ENCODE measurements around the gene DNMBP.

Gene DNMBP

GRCh38 chr10:100053686-100054460 lies 44.1 kb upstream of the DNMBP start:
- DNase-seq (ENCODE audit: low read depth in 1 of 2, low spot score in 1 of 2): no peak
- Histone ChIP-seq H3K4me3 (replicated peaks; ENCODE audit: insufficient read depth, low read length) (no peak overlapping the region), H3K27me3 (ENCODE audit: insufficient read depth, poor library complexity, severe bottlenecking) (peaks cover 3% of the 10 kb centered on the region), H3K27ac (replicated peaks) (no peak overlapping the region)
- TF ChIP-seq SPI1 (IDR thresholded peaks at IDR 0.05; ENCODE audit: borderline replicate concordance, low read depth) (no peak), CTCF (IDR thresholded peaks at IDR 0.05; ENCODE audit: insufficient read depth, low read length) (no peak)

GRCh38 chr10:100046021-100046486 lies 36.3 kb upstream of the DNMBP start:
- peak; percentile 48 to 79 for DNase-seq (ENCODE audit: low read depth in 1 of 2, low spot score in 1 of 2)
- peak; percentile 80 for TF ChIP-seq CTCF (IDR thresholded peaks at IDR 0.05; ENCODE audit: insufficient read depth, low read length)
- TF ChIP-seq SPI1 (IDR thresholded peaks at IDR 0.05; ENCODE audit: borderline replicate concordance, low read depth): no peak
- TF ChIP-seq REST (IDR thresholded peaks at IDR 0.05; ENCODE audit: insufficient replicate concordance, low read depth): no peak
- no peak for TF ChIP-seq POLR2AphosphoS5 (IDR thresholded peaks at IDR 0.05; ENCODE audit: low read depth)
- no peak for TF ChIP-seq GABPA (IDR thresholded peaks at IDR 0.05; ENCODE audit: low read depth)
- Histone ChIP-seq H3K27ac (replicated peaks) (no peak overlapping the region), H3K27me3 (ENCODE audit: insufficient read depth, poor library complexity, severe bottlenecking) (no peaks in the 10 kb centered on the region), H3K4me3 (replicated peaks; ENCODE audit: insufficient read depth, low read length) (no peak overlapping the region)

- H3K4me3 ChIP-seq (replicated peaks; ENCODE audit: insufficient read depth, low read length): no peak overlapping the region
- no peak overlapping the region for H3K27ac ChIP-seq (replicated peaks)
- no peak for DNase-seq (ENCODE audit: low read depth in 1 of 2, low spot score in 1 of 2)
- TF ChIP-seq SPI1 (IDR thresholded peaks at IDR 0.05; ENCODE audit: borderline replicate concordance, low read depth) (no peak), POLR2AphosphoS5 (IDR thresholded peaks at IDR 0.05; ENCODE audit: low read depth) (no peak), GABPA (IDR thresholded peaks at IDR 0.05; ENCODE audit: low read depth) (no peak), CTCF (IDR thresholded peaks at IDR 0.05; ENCODE audit: insufficient read depth, low read length) (no peak), REST (IDR thresholded peaks at IDR 0.05; ENCODE audit: insufficient replicate concordance, low read depth) (no peak)
- no peaks in the 10 kb centered on the region for H3K27me3 ChIP-seq (ENCODE audit: insufficient read depth, poor library complexity, severe bottlenecking)
These were observed 35.8 kb upstream of the DNMBP start for GRCh38 chr10:100045592-100045991.

Measured in HL-60 (cell line).